UCSD-AML1 (cell line): Measurements from ENCODE around the gene NEDD4L.

Experiments
- DNase-seq: peaks from one replicate; lab custom pipeline; 2025; ENCODE audit not compliant: unreplicated experiment; lab: John Stamatoyannopoulos, UW

NEDD4L gene

DNA sequence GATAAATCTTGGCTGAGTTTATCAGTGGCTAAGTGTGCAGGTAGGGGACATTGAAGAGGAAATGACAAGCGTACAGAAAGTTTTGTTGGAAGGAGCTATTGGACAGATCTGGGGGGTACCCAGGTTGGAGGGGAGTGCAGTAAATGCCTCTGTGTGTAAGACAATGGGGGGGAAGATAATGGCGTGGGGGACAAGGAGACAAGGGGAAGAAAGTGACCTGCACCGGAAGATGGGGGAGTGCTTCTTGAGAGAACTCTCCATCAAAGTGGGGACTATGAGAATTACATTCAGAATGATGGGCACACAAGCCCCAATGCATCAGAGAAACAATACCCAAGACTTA lies 394.9 kb downstream of the NEDD4L start:
- DNase-seq: no peak

DNA sequence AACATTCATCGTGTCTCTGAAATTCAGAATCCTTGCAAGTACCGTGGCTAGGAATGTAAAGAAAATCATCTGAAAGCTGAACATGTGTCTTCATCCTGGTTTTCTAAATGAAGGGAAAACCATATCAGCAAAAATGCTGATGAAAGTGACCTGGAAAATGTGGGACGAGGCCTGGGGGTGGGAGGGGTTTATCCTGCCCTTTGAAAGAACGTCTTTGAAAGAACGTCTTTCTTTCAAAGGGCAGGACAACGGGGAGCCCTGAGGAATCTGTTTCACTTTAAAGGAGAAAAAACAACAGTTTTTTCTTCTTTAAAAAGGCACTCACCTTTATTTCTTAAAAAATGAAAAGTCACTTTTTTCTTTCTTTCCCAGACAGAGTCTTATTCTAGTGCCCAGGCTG lies 399.6 kb downstream of the NEDD4L start:
- DNase-seq: no peak

- no peak for DNase-seq
Observed at GRCh38 chr18:58446391-58447060, 402.5 kb downstream of the NEDD4L start.

GRCh38 chr18:58447402-58448095 lies 403.5 kb downstream of the NEDD4L start:
- DNase-seq: no peak

DNA sequence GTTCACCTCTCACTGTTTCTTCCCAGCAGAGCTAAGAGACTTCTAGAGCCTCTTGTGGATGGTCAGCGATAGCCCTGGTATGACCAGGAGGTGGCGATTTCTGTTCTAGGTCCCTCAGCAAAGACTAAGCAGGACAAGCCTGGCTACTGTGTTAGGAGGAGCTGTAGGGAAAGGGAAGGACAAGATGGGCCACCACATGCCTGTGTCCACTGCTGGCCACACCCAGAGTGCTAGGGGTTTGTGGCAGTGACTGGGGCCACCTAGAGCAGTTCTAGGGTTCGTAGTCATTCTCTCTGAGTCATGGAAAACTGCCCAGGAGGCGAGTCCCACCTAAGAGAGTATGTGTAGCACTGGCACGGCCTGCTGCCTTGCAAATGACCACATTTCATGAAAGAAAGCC lies 405.4 kb downstream of the NEDD4L start:
- no peak for DNase-seq
